ENCODE results near the gene HCAR1.
"Not testable (repeated sequence)": the region's sequence is repeated elsewhere in the genome, so short reads cannot be mapped to it uniquely, and the experiment has no call there.

- not testable (repeated sequence) for TF ChIP-seq POLR2A, CTCF (IDR thresholded peaks at IDR 0.05)
Observed at GRCh38 chr12:122713491-122714188, 17.0 kb downstream of the HCAR1 start.
